ENCODE measurements around the gene SUPT4H1.

Gene SUPT4H1

DNA sequence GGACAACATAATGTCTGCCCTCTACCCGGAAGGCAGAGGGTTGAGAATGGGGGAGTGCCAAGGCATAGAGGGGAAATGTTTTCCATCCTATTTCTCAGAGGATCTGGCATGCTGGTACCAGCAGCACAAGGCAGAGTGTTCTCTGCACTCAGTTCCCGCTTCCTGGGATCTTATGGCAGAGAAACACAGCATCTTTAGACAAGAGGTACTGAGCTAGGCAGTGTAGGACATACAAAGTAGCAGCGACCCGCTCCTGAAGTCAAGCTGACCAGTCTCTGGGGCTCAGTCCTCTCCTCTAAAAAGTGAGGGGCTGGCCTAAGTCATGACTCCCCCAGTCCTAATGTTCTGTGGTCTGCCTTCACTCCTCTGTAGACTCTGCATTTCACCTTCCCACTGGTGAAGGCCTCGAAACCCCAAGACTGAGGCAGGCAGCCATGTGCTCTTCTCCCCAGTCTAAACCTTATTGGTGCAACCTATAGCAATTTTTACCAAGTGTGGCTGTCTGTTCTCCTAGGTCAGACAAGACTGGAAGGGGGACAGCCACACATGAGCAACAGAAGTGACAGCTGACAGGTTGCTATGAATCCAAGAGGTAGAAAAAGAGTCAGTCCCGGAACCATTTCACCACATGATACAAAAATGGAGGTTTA lies 12.1 kb downstream of the SUPT4H1 start:
- no peak for DNase-seq (ENCODE audit: low read depth)
- TF ChIP-seq CTCF (IDR thresholded peaks at IDR 0.05; ENCODE audit: low read length, missing control alignments) = no peak
- no peak overlapping the region for H3K4me3 ChIP-seq (replicated peaks; ENCODE audit: low read depth, low read length)

DNA sequence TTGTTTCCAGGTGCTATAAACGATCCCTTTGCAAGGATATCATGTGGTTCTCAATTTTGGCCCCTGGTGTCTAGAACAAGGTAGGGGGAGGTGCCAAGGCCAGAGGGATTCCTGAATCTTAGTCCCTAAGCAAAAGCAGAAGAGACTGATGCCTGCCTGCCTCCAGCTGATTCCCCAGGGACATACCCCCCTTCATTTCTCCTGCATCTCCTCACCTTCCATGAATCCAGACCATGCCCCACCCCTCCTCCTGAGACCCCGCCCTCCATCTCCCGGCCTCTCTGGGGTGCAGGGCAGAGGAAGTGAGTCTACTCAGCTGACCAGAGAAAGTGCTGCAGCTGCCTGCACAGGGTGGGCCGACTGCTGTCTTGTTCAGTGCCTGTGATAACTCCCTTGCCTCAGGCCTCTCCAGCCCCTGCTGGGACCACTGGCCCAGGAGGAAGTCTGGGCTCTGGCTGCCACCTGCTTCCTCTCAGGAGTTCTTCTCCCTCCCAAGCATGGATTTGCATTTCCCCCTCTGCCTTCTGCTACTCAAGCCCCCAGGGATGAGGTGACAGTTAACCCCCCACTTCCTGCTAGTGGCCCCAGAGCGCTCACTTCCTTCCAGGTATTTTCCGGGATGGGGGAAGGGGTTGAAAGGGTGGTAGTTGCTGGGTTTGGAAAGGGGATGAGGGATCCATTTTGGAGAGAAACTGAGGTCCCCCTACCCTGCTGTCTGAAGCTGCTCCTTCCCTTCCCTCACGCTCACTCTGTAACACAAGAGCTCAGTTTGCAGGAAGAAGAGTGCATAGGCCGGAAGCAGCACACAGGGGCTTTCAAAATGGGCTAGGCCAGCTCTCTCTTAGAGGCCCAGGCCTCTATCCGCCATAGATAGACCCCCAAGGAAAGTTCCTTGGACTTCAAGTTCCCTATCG lies 12.9 kb downstream of the SUPT4H1 start:
- H3K4me3 ChIP-seq (replicated peaks; ENCODE audit: low read depth, low read length) = peak overlapping the region; percentile 24
- no peak for TF ChIP-seq CTCF (IDR thresholded peaks at IDR 0.05; ENCODE audit: low read length, missing control alignments)
- DNase-seq (ENCODE audit: low read depth) = peak; percentile 60

- no peak for DNase-seq (ENCODE audit: low read depth)
- no peak overlapping the region for H3K4me3 ChIP-seq (replicated peaks; ENCODE audit: low read depth, low read length)
- TF ChIP-seq CTCF (IDR thresholded peaks at IDR 0.05; ENCODE audit: low read length, missing control alignments) = no peak
These were observed 13.6 kb downstream of the SUPT4H1 start for GRCh38 chr17:58338454-58338840.

DNA sequence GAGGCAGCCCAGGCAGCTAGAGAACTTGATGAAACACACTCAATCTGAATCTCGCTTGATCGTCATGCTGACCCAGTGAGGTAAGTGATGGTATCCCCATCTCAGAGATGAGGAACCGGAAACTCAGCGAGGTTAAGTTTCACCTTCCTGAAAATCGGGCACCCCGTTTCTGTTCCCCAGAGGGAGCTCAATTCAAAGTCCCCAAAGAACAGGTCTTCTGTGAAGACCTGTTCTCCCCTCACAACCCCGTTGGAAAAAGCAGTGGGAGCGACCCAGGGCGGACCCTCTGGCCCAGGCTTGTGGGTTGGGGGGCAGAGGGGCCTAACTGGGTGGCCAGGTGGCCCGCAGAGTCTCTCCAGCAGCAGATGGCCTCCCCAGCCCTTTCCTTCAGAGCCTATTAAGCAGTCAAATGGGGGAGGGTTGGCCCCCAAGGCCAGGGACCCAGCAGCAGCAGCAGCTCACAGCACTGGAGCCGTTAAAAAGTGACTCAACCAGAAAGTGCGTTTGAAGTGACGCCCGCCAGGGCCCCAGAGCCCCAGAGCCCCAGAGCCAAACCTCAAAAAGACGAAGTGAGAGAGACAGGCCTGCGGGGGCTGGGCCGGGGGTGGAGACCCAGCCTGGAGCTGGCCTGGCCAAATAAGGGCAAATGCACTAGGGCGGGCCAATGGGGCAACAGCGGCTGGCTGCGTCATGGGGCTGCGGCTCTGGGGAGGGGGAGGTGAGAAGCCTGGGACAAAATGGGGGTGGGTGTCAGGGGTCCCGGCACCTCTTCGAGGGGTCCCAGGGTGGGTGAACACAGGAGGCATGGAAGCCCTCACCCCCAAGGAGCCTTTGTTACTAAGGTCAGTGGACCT lies 14.2 kb downstream of the SUPT4H1 start:
- no peak for TF ChIP-seq CTCF (IDR thresholded peaks at IDR 0.05; ENCODE audit: low read length, missing control alignments)
- peak; percentile 83 for DNase-seq (ENCODE audit: low read depth)
- H3K4me3 ChIP-seq (replicated peaks; ENCODE audit: low read depth, low read length) = no peak overlapping the region

DNA sequence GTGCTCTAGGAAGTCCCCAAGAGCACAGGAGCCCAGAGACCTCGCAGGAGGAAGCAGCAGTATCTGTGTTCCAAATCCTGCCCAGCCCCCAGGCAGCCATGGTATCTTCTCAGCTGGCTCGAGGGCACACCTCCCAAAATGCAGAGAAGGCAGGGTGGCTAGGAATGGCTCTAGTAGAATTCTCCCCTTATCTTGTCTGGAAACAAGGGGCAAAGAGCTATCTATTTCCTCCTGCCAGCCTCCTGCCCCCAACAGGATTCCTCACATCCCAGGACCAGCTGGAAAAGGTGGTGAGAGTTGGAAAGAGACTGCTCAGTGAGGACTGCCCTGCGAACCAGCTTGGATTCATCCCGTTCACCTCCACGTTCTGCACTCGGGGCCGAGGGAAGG lies 14.8 kb downstream of the SUPT4H1 start:
- no peak overlapping the region for H3K4me3 ChIP-seq (replicated peaks; ENCODE audit: low read depth, low read length)
- DNase-seq (ENCODE audit: low read depth) = no peak
- no peak for TF ChIP-seq CTCF (IDR thresholded peaks at IDR 0.05; ENCODE audit: low read length, missing control alignments)

DNA sequence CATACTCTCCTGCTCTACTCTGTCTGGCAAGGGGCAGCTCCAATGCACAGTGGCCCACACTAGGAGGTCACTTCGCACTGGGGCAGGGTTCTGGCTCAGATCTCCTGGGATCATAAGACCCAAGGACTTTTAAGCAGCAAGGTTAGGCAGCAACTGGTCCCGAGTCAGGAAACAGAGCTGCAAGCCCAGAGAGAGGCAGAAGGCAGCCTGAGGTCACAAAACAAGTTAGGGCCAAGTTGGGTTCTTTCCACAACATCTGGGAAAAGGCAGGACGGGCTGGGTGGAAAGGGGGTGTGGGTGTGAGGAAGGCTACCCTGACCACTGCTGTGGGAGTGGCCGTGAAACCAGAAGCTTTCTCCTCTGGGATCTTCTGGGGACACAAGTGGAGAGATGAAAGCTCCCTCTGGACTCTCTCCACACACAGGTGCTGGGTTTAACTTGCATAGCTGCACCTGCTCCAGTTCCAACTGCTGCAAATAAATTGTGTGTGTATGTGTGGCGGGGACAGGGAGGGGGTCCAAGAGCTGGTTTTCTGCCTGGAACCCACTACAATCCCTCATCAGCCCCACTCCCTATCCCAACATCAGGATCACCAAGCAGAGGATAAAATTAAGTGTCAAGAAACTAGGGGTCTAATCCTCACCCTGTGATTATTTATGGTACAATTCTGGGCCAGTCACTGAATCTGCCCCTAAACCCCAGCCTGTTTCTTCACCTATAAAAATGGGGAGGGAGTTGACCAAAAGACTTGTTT lies 15.4 kb downstream of the SUPT4H1 start:
- DNase-seq (ENCODE audit: low read depth) = no peak
- no peak overlapping the region for H3K4me3 ChIP-seq (replicated peaks; ENCODE audit: low read depth, low read length)
- TF ChIP-seq CTCF (IDR thresholded peaks at IDR 0.05; ENCODE audit: low read length, missing control alignments) = no peak
